Epithelial cell of esophagus (primary cell): ENCODE measurements around the gene KCNK5.

Experiments
- DNase-seq: peaks from one replicate; pipeline ENCODE4 v3.0.0; 2010; ENCODE audit warnings: low read depth
- H3K4me3 ChIP-seq: 2 replicates; pipeline ENCODE4 v1.5.1; 2011; ENCODE audit warnings: mild to moderate bottlenecking, low read length, control low read depth
- TF ChIP-seq, protein P1 (sequence below): IDR thresholded peaks from 2 replicates; pipeline ENCODE4 v1.5.1; 2011; ENCODE audit warnings: low read depth, mild to moderate bottlenecking, low read length, control low read depth, inconsistent platforms; ENCODE audit not compliant: insufficient read depth; ENCODE audit errors: missing control alignments

Gene KCNK5

GRCh38 chr6:39228992-39229767, at the start of gene KCNK5:
Gene KCNK5 (minus strand): TSS chr6:39229475. CDS start chr6:39229111, 364 bp downstream.
- TF ChIP-seq, protein P1, sequence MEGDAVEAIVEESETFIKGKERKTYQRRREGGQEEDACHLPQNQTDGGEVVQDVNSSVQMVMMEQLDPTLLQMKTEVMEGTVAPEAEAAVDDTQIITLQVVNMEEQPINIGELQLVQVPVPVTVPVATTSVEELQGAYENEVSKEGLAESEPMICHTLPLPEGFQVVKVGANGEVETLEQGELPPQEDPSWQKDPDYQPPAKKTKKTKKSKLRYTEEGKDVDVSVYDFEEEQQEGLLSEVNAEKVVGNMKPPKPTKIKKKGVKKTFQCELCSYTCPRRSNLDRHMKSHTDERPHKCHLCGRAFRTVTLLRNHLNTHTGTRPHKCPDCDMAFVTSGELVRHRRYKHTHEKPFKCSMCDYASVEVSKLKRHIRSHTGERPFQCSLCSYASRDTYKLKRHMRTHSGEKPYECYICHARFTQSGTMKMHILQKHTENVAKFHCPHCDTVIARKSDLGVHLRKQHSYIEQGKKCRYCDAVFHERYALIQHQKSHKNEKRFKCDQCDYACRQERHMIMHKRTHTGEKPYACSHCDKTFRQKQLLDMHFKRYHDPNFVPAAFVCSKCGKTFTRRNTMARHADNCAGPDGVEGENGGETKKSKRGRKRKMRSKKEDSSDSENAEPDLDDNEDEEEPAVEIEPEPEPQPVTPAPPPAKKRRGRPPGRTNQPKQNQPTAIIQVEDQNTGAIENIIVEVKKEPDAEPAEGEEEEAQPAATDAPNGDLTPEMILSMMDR: peak; percentile 28
- DNase-seq: peak; percentile 54
- peak within 1 kb of the TSS; percentile 33 for H3K4me3 ChIP-seq

GRCh38 chr6:39276379-39276995, 47.2 kb upstream of the KCNK5 start:
- H3K4me3 ChIP-seq: no peak overlapping the region
- TF ChIP-seq, protein P1: no peak
- DNase-seq: no peak

DNA sequence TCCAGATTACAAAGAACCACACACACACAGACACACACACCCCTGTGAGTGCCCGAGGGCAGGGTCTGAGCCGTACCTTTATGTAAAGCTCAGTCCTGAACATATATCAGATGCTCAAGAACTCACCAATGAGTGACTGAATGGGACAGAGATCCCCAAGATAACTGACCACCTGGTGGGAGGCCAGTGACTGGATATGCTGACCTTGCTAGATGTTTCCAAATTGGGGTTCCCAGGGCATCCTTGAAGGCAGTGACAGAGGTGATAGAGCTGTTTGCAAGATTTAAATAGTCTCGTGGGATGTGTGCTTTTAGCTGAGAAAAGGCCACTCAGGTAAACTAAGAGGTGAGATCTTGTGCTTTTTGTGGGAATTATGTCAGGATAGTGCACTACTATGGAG, 45.6 kb upstream of the KCNK5 start:
- TF ChIP-seq, protein P1: no peak
- H3K4me3 ChIP-seq: no peak overlapping the region
- DNase-seq: no peak

DNA sequence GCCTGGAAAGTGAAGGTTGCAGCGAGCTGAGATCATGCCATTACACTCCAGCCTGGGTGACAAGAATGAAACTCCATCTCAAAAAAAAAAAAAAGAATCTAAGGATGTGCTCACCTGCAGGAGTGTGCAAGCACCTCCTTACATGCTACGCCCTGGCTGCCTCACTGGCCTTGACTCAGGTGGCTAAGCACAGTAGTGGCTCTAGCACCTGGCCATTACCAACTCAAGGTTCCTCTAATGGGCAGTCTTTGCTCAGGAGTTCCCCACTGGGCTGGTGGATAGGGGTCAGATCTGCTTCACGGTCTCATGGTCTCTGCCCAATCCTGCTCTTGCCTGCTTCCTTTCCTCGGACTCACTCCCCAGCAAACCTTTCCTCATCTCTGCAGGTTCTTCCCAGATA, 45.2 kb upstream of the KCNK5 start:
- DNase-seq: no peak
- TF ChIP-seq, protein P1: no peak
- no peak overlapping the region for H3K4me3 ChIP-seq

DNA sequence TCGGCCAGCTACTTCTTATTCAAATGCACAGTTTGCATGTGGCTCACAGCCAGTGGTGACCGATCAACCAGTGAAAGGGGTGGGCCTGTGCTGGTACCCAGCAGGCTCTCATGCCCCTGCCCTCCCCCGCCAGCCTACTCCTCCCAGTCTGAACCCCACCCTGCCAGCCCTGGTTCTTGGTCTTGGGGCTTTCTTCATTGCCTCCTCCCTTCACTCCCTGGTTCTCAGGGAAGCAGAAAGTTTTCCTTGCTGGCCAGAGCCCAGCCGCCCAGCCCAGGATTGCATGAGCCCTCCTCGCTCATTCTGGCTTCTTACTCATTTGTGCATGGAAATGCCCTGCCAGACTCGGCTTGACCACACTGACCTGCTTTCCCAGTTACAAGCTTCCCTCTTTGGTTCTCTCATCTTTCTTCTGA, 44.1 kb upstream of the KCNK5 start:
- TF ChIP-seq, protein P1: no peak
- DNase-seq: no peak
- no peak overlapping the region for H3K4me3 ChIP-seq

- no peak overlapping the region for H3K4me3 ChIP-seq
- no peak for DNase-seq
- TF ChIP-seq, protein P1: no peak
These were observed 40.7 kb upstream of the KCNK5 start for GRCh38 chr6:39269961-39270360.

- DNase-seq: no peak
- TF ChIP-seq, protein P1: no peak
- no peak overlapping the region for H3K4me3 ChIP-seq
These were observed 39.4 kb upstream of the KCNK5 start for GRCh38 chr6:39268721-39269120.
